Measurements from ENCODE around the gene MYO16.

DNA sequence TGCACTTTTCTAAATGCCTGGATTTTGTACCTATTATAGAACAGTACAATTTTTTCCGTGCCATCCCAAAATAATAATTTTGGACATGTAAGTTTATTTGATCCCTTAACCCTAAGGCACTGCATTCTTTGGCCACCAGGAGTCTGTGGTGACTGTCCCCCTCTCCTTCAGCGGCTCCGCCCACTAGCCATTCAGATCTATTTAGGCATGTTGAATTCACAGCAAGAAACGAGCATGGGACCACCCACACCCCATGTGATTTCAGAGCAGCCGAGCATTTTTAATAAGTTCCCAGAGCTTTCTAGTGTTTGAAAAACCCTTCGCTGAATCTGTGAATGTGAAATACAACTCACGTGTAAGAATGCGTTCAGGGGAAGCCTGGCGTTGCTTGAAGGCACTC is 567.5 kb downstream of the MYO16 start:
- TF ChIP-seq POLR2A (IDR thresholded peaks at IDR 0.05): no peak
- TF ChIP-seq, protein P1, sequence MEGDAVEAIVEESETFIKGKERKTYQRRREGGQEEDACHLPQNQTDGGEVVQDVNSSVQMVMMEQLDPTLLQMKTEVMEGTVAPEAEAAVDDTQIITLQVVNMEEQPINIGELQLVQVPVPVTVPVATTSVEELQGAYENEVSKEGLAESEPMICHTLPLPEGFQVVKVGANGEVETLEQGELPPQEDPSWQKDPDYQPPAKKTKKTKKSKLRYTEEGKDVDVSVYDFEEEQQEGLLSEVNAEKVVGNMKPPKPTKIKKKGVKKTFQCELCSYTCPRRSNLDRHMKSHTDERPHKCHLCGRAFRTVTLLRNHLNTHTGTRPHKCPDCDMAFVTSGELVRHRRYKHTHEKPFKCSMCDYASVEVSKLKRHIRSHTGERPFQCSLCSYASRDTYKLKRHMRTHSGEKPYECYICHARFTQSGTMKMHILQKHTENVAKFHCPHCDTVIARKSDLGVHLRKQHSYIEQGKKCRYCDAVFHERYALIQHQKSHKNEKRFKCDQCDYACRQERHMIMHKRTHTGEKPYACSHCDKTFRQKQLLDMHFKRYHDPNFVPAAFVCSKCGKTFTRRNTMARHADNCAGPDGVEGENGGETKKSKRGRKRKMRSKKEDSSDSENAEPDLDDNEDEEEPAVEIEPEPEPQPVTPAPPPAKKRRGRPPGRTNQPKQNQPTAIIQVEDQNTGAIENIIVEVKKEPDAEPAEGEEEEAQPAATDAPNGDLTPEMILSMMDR (IDR thresholded peaks at IDR 0.05): no peak

Measured in ovary (tissue), 3 donors.